Heart left ventricle (tissue), 13 donors: ENCODE measurements around the gene USP48.

ENCODE experiments used
- POLR2A ChIP-seq, 2 donors: fragments of 450-650 bp; IDR thresholded peaks; one replicate each; pipeline ENCODE4 v1.6.1; 2017; ENCODE audit warnings: antibody characterized with exemption in 2 of 2, mild to moderate bottlenecking in 2 of 2, moderate library complexity in 2 of 2
- TF ChIP-seq, protein P1 (sequence below), 12 donors: fragments of 200-600 bp; sonication (generic) in 4 of 12; IDR thresholded peaks; one replicate each; pipeline versions ENCODE4 v1.5.0 to v1.8.0; 2018 to 2022; ENCODE audit warnings: antibody characterized with exemption in 12 of 12, mild to moderate bottlenecking in 5 of 12
- donor health status: ischemic (EF 13 %, LVEDD 7.1; RV severe dilation, severe dysfunction).
- donor health status: DM: no; HTN: yes; CAD: no.
- donor health status: DM: no; HTN: no; CAD: no.
- donor health status: ischemic (EF 25% LVEDD 6.9; RV normal size, moderate dysfunction).
- donor health status: ischemic (EF 25% LVEDD 5.7; RV mildly dilated, moderate dysfunction).
- donor health status: ischemic (EF 35%, LVEDD 5.7; RV mildly dilated, moderate dysfunction).
- donor health status: nonischemic (EF 11% LVEDD 7.7; RV severe dilation, severe dysfunction).
- donor health status: DM: yes; HTN: yes; CAD: no.
- donor health status: PGD.
- donor health status: ischemic (EF 29% LVEDD 5.4; RV normal size, mild dysfunction).
- donor health status: nonischemic (EF 23%, LVEDD 6.1; RV moderate dilation, normal function).

GRCh38 chr1:21774835-21775549 is 8.0 kb downstream of the USP48 start:
- TF ChIP-seq, protein P1, sequence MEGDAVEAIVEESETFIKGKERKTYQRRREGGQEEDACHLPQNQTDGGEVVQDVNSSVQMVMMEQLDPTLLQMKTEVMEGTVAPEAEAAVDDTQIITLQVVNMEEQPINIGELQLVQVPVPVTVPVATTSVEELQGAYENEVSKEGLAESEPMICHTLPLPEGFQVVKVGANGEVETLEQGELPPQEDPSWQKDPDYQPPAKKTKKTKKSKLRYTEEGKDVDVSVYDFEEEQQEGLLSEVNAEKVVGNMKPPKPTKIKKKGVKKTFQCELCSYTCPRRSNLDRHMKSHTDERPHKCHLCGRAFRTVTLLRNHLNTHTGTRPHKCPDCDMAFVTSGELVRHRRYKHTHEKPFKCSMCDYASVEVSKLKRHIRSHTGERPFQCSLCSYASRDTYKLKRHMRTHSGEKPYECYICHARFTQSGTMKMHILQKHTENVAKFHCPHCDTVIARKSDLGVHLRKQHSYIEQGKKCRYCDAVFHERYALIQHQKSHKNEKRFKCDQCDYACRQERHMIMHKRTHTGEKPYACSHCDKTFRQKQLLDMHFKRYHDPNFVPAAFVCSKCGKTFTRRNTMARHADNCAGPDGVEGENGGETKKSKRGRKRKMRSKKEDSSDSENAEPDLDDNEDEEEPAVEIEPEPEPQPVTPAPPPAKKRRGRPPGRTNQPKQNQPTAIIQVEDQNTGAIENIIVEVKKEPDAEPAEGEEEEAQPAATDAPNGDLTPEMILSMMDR (IDR thresholded peaks at IDR 0.05), result no peak
- TF ChIP-seq POLR2A (IDR thresholded peaks at IDR 0.05), result no peak
